ENCODE data around the gene EBLN2.

EBLN2 gene

GRCh38 chr3:73108750-73109149 lies 47.3 kb downstream of the EBLN2 start:
- DNase-seq, result no peak

- no peak for DNase-seq
Measured at GRCh38 chr3:73110530-73110929, 49.1 kb downstream of the EBLN2 start.
